AG04450 (cell line): Measurements from ENCODE around the gene DOC2A. TPM values are rescaled to one million over a fixed set of nuclear protein-coding genes. Genes with fewer than 3 reads are reported as not detected.

Experiments used
- CTCF ChIA-PET: fragments of 300-600, 350-600 bp; formaldehyde crosslinking; extraction: SDS; loops from one replicate; lab custom pipeline; 2022; ENCODE audit warnings: antibody characterized with exemption, inconsistent platforms; lab: Charles Lee
- POLR2A ChIA-PET: fragments of 350-600 bp; formaldehyde crosslinking; extraction: SDS; loops from one replicate; lab custom pipeline; 2021; ENCODE audit warnings: antibody characterized with exemption, inconsistent platforms; lab: Yijun Ruan, JAX
- DNase-seq: peaks from one replicate; pipeline ENCODE4 v3.0.0-alpha.2; 2011; ENCODE audit warnings: low read depth, low spot score
- H3K27ac ChIP-seq: one replicate; pipeline ENCODE4 v1.5.1; 2012; ENCODE audit warnings: low read depth, low read length, control low read depth
- H3K27me3 ChIP-seq: one replicate; pipeline ENCODE4 v1.6.0; 2012; ENCODE audit warnings: low read length; ENCODE audit not compliant: control insufficient read depth, insufficient read depth
- H3K4me3 ChIP-seq: 2 replicates; pipeline ENCODE4 v1.5.1; 2011; ENCODE audit warnings: mild to moderate bottlenecking, low read depth, low read length, control low read depth
- H3K9me3 ChIP-seq: 2 replicates; pipeline ENCODE4 v1.5.1; 2012; ENCODE audit warnings: low read length; ENCODE audit not compliant: control insufficient read depth, insufficient read depth
- polyA plus RNA-seq: library from polyadenylated mRNA; depleted of rRNA; stranded (reverse); fragments of >200 nt; gene quantifications from 2 replicates; pipeline ENCODE4 v1.2.3, GENCODE V29; 2011
- TF ChIP-seq, protein P1 (sequence below): IDR thresholded peaks from 2 replicates; pipeline ENCODE4 v1.5.1; 2011; ENCODE audit warnings: low read depth, low read length, control low read depth, inconsistent platforms

DOC2A gene
- polyA plus RNA-seq, 1 experiment: 0.22 TPM

GRCh38 chr16:29988346-29989075 lies 22.3 kb downstream of the DOC2A start:
- H3K27me3 ChIP-seq: no peaks in the 10 kb centered on the region
- TF ChIP-seq, protein P1, sequence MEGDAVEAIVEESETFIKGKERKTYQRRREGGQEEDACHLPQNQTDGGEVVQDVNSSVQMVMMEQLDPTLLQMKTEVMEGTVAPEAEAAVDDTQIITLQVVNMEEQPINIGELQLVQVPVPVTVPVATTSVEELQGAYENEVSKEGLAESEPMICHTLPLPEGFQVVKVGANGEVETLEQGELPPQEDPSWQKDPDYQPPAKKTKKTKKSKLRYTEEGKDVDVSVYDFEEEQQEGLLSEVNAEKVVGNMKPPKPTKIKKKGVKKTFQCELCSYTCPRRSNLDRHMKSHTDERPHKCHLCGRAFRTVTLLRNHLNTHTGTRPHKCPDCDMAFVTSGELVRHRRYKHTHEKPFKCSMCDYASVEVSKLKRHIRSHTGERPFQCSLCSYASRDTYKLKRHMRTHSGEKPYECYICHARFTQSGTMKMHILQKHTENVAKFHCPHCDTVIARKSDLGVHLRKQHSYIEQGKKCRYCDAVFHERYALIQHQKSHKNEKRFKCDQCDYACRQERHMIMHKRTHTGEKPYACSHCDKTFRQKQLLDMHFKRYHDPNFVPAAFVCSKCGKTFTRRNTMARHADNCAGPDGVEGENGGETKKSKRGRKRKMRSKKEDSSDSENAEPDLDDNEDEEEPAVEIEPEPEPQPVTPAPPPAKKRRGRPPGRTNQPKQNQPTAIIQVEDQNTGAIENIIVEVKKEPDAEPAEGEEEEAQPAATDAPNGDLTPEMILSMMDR: no peak
- H3K27ac ChIP-seq: no peak overlapping the region
- no peak for DNase-seq
- H3K4me3 ChIP-seq: no peak overlapping the region
- ChIA-PET CTCF (interaction anchor here (0.6 kb wide), 1 partner anchor 16 kb away, joined by 9 read pairs; no protein-coding TSS in a partner anchor), POLR2A (no interaction called here)
- no peaks in the 10 kb centered on the region; the same call in 1 of the 2 replicates for H3K9me3 ChIP-seq

- no peaks in the 10 kb centered on the region; the same call in 1 of the 2 replicates for H3K9me3 ChIP-seq
- H3K27me3 ChIP-seq: no peaks in the 10 kb centered on the region
- ChIA-PET CTCF (no interaction called here), POLR2A (interaction anchor here (0.7 kb wide), 1 partner anchor 44 kb away, joined by 4 read pairs; no protein-coding TSS in a partner anchor)
- H3K27ac ChIP-seq: no peak overlapping the region
- TF ChIP-seq, protein P1: no peak
- no peak for DNase-seq
- H3K4me3 ChIP-seq: no peak overlapping the region
Measured at GRCh38 chr16:29987371-29988085, 23.3 kb downstream of the DOC2A start.

DNA sequence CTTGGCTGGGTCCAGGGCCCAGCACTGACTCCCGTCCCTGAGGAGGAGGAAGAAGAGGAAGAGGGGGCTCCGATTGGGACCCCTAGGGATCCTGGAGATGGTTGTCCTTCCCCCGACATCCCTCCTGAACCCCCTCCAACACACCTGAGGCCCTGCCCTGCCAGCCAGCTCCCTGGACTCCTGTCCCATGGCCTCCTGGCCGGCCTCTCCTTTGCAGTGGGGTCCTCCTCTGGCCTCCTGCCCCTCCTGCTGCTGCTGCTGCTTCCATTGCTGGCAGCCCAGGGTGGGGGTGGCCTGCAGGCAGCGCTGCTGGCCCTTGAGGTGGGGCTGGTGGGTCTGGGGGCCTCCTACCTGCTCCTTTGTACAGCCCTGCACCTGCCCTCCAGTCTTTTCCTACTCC lies 23.9 kb downstream of the DOC2A start:
- no peak overlapping the region for H3K4me3 ChIP-seq
- no peak for DNase-seq
- H3K9me3 ChIP-seq: no peaks in the 10 kb centered on the region; the same call in 1 of the 2 replicates
- POLR2A ChIA-PET: interaction anchor here (0.6 kb wide), 1 partner anchor 92 kb away, joined by 8 read pairs; no protein-coding TSS in a partner anchor
- no peak overlapping the region for H3K27ac ChIP-seq
- CTCF ChIA-PET: no interaction called here
- TF ChIP-seq, protein P1: no peak
- no peaks in the 10 kb centered on the region for H3K27me3 ChIP-seq

DNA sequence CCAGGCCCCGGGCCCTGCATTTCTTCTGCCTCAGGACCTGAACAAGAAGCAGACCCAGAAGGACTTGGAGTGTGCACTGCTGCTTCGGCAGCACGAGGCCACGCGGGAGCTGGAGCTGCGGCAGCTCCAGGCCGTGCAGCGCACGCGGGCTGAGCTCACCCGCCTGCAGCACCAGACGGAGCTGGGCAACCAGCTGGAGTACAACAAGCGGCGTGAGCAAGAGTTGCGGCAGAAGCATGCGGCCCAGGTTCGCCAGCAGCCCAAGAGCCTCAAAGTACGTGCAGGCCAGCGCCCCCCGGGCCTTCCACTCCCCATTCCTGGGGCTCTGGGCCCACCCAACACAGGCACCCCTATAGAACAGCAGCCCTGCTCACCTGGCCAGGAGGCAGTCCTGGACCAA lies 24.6 kb downstream of the DOC2A start:
- POLR2A ChIA-PET: interaction anchor here (0.6 kb wide), 1 partner anchor 91 kb away, joined by 8 read pairs; no protein-coding TSS in a partner anchor
- DNase-seq: no peak
- CTCF ChIA-PET: no interaction called here
- Histone ChIP-seq H3K4me3 (no peak overlapping the region), H3K27me3 (no peaks in the 10 kb centered on the region), H3K9me3 (no peaks in the 10 kb centered on the region; the same call in 1 of the 2 replicates), H3K27ac (no peak overlapping the region)
- TF ChIP-seq, protein P1: no peak
